ENCODE data around the gene DNAJC5.
"Not testable (repeated sequence)": the region's sequence is repeated elsewhere in the genome, so short reads cannot be mapped to it uniquely, and the experiment has no call there.

DNAJC5 gene

GRCh38 chr20:63924241-63924640 is 29.3 kb downstream of the DNAJC5 start:
- Histone ChIP-seq H3K4me1 (ENCODE audit: control insufficient read depth, low read length) (no peaks in the 10 kb centered on the region), H3K9me2 (replicated peaks; ENCODE audit: control insufficient read depth, low read length) (no peaks in the 10 kb centered on the region), H3K27ac (ENCODE audit: low read depth, low read length) (no peak overlapping the region), H3K27me3 (ENCODE audit: control insufficient read depth, low read length) (no peaks in the 10 kb centered on the region), H3K9me3 (ENCODE audit: control insufficient read depth, insufficient read depth, low read length) (no peaks in the 10 kb centered on the region), H3F3A (ENCODE audit: control insufficient read depth, insufficient read depth) (no peaks in the 10 kb centered on the region), H3K4me3 (ENCODE audit: low read length) (no peak overlapping the region), H3K79me2 (ENCODE audit: control insufficient read depth, low read length) (peaks cover 51% of the 10 kb centered on the region), H3K4me2 (ENCODE audit: low read length) (no peak overlapping the region), H3K36me3 (ENCODE audit: control insufficient read depth, low read length) (peaks cover 30% of the 10 kb centered on the region), H4K20me1 (ENCODE audit: control insufficient read depth, insufficient read depth, low read depth, low read length) (no peaks in the 10 kb centered on the region)
- no peak for TF ChIP-seq EZH2phosphoT487 (IDR thresholded peaks at IDR 0.05; ENCODE audit: borderline replicate concordance, low read length)
- no peak for TF ChIP-seq CTCF (IDR thresholded peaks at IDR 0.05; ENCODE audit: low read depth, low read length, poor library complexity, severe bottlenecking)

- Histone ChIP-seq H3K27me3 (ENCODE audit: control insufficient read depth, low read length) (no peaks in the 10 kb centered on the region), H3K9me3 (ENCODE audit: control insufficient read depth, insufficient read depth, low read length) (no peaks in the 10 kb centered on the region), H3K4me1 (ENCODE audit: control insufficient read depth, low read length) (no peaks in the 10 kb centered on the region), H3K9me2 (replicated peaks; ENCODE audit: control insufficient read depth, low read length) (no peaks in the 10 kb centered on the region), H3F3A (ENCODE audit: control insufficient read depth, insufficient read depth) (no peaks in the 10 kb centered on the region), H3K79me2 (ENCODE audit: control insufficient read depth, low read length) (peaks cover 42% of the 10 kb centered on the region), H4K20me1 (ENCODE audit: control insufficient read depth, insufficient read depth, low read depth, low read length) (no peaks in the 10 kb centered on the region), H3K4me3 (ENCODE audit: low read length) (no peak overlapping the region), H3K4me2 (ENCODE audit: low read length) (no peak overlapping the region), H3K36me3 (ENCODE audit: control insufficient read depth, low read length) (peaks cover 42% of the 10 kb centered on the region), H3K27ac (ENCODE audit: low read depth, low read length) (no peak overlapping the region)
- no peak for TF ChIP-seq EZH2phosphoT487 (IDR thresholded peaks at IDR 0.05; ENCODE audit: borderline replicate concordance, low read length)
- no peak for TF ChIP-seq CTCF (IDR thresholded peaks at IDR 0.05; ENCODE audit: low read depth, low read length, poor library complexity, severe bottlenecking)
These were observed 31.4 kb downstream of the DNAJC5 start for GRCh38 chr20:63926298-63926697.

GRCh38 chr20:63929071-63929470 is 34.1 kb downstream of the DNAJC5 start:
- no peaks in the 10 kb centered on the region for H3F3A ChIP-seq (ENCODE audit: control insufficient read depth, insufficient read depth)
- H3K9me2 ChIP-seq (replicated peaks; ENCODE audit: control insufficient read depth, low read length), result no peaks in the 10 kb centered on the region
- no peak overlapping the region for H3K4me2 ChIP-seq (ENCODE audit: low read length)
- H3K4me3 ChIP-seq (ENCODE audit: low read length), result no peak overlapping the region
- no peaks in the 10 kb centered on the region for H3K9me3 ChIP-seq (ENCODE audit: control insufficient read depth, insufficient read depth, low read length)
- H3K4me1 ChIP-seq (ENCODE audit: control insufficient read depth, low read length), result no peaks in the 10 kb centered on the region
- TF ChIP-seq CTCF (IDR thresholded peaks at IDR 0.05; ENCODE audit: low read depth, low read length, poor library complexity, severe bottlenecking) (no peak), EZH2phosphoT487 (IDR thresholded peaks at IDR 0.05; ENCODE audit: borderline replicate concordance, low read length) (no peak)
- no peaks in the 10 kb centered on the region for H3K27me3 ChIP-seq (ENCODE audit: control insufficient read depth, low read length)
- H3K36me3 ChIP-seq (ENCODE audit: control insufficient read depth, low read length), result peaks cover 64% of the 10 kb centered on the region
- peaks cover 26% of the 10 kb centered on the region for H3K79me2 ChIP-seq (ENCODE audit: control insufficient read depth, low read length)
- H3K27ac ChIP-seq (ENCODE audit: low read depth, low read length), result no peak overlapping the region
- no peaks in the 10 kb centered on the region for H4K20me1 ChIP-seq (ENCODE audit: control insufficient read depth, insufficient read depth, low read depth, low read length)

- not testable (repeated sequence) for H3K27ac ChIP-seq (ENCODE audit: low read depth, low read length); H3F3A ChIP-seq (ENCODE audit: control insufficient read depth, insufficient read depth); H3K9me3 ChIP-seq (ENCODE audit: control insufficient read depth, insufficient read depth, low read length); H3K9me2 ChIP-seq (replicated peaks; ENCODE audit: control insufficient read depth, low read length); H3K4me2 ChIP-seq (ENCODE audit: low read length); H3K4me1 ChIP-seq (ENCODE audit: control insufficient read depth, low read length); H3K4me3 ChIP-seq (ENCODE audit: low read length); H3K27me3 ChIP-seq (ENCODE audit: control insufficient read depth, low read length); H4K20me1 ChIP-seq (ENCODE audit: control insufficient read depth, insufficient read depth, low read depth, low read length)
- Histone ChIP-seq H3K36me3 (ENCODE audit: control insufficient read depth, low read length) (peaks cover 68% of the 10 kb centered on the region), H3K79me2 (ENCODE audit: control insufficient read depth, low read length) (peaks cover 22% of the 10 kb centered on the region)
These were observed 34.6 kb downstream of the DNAJC5 start for GRCh38 chr20:63929473-63929883.

Measured in DOHH2 (cell line).